Aorta (tissue), 5 donors: ENCODE measurements around the gene CDC42EP4. TPM values are rescaled to one million over a fixed set of nuclear protein-coding genes. Genes with fewer than 3 reads are reported as not detected.

ENCODE experiments used
- ATAC-seq: fragments of 200-7000 bp; cut with Tn5 transposase; one replicate; pipeline ENCODE4 v1.9.1; 2022; ENCODE audit warnings: moderate library complexity; ENCODE audit not compliant: low FRiP score
- DNase-seq, 2 donors: peaks; one replicate each; pipeline ENCODE4 v3.0.0-alpha.2; 2020
- H3K27ac ChIP-seq, 2 donors: one replicate each; pipeline ENCODE4 v1.5.1; 2013; ENCODE audit warnings: low read length in 2 of 2, mild to moderate bottlenecking in 2 of 2, moderate library complexity in 2 of 2, control low read depth in 1 of 2, inconsistent platforms in 1 of 2, low read depth in 1 of 2
- H3K27me3 ChIP-seq, 2 donors: one replicate each; pipeline ENCODE4 v1.6.1; 2013; ENCODE audit warnings: control low read depth in 1 of 2, low read length in 1 of 2, mild to moderate bottlenecking in 1 of 2, moderate library complexity in 1 of 2; ENCODE audit not compliant: insufficient read depth in 2 of 2, control insufficient read depth in 1 of 2
- H3K36me3 ChIP-seq, 2 donors: one replicate each; pipeline ENCODE4 v1.6.1; 2013; ENCODE audit warnings: control low read depth in 1 of 2, low read length in 1 of 2, mild to moderate bottlenecking in 1 of 2; ENCODE audit not compliant: insufficient read depth in 2 of 2, control insufficient read depth in 1 of 2
- H3K4me1 ChIP-seq, 2 donors: one replicate each; pipeline ENCODE4 v1.6.1; 2013; ENCODE audit warnings: low read length in 2 of 2, control low read depth in 1 of 2, mild to moderate bottlenecking in 1 of 2, moderate library complexity in 1 of 2; ENCODE audit not compliant: insufficient read depth in 2 of 2, control insufficient read depth in 1 of 2
- H3K4me3 ChIP-seq, 2 donors: one replicate each; pipeline ENCODE4 v1.5.1; 2013; ENCODE audit warnings: low read length in 2 of 2, control low read depth in 1 of 2, mild to moderate bottlenecking in 1 of 2
- H3K9me3 ChIP-seq: one replicate; pipeline ENCODE4 v1.6.1; 2013; ENCODE audit warnings: mild to moderate bottlenecking, low read length; ENCODE audit not compliant: control insufficient read depth
- WGBS, 2 donors: extraction: QIAGEN DNeasy Blood & Tissue Kit; methylation state at CpG; one replicate each; pipeline ENCODE4 v1.1.7; 2013; 5-methylcytosine and 5-hydroxymethylcytosine counted together
- intact Hi-C, 2 donors: fragments of 100-400 bp; cut with DNase I; formaldehyde crosslinking; loops; one replicate each; pipeline versions ENCODE4 v1.14.2 to v1.15.0; 2022
- polyA plus RNA-seq, 2 donors: library from polyadenylated mRNA; stranded (reverse); fragments of 200-250 nt; gene quantifications; one replicate each; pipeline ENCODE4 v1.2.3, GENCODE V29; 2013
- total RNA-seq, 2 donors: library from RNA; stranded (reverse); fragmentation: NEBNext Ultra II Directional; extraction: Animal tissue kit (Norgen Biotek cat#: 25700); gene quantifications; one replicate each; pipeline ENCODE4 v1.2.1, GENCODE V29; 2021
- donor health status: healthy with polysubstance abuse.
- donor health status: Bipolar disorder and iron deficiency.
- donor health status: DM: no; HTN: no; CAD: no.
- donor health status: DM: no; HTN: no; CAD: no.
- donor health status: DM: yes; HTN: yes; CAD: no.

The CDC42EP4 gene
- total and polyA plus RNA-seq, 4 donors = 23.6 to 73.7 (median 43.3) TPM

- Histone ChIP-seq H3K9me3 (no peaks in the 10 kb centered on the region), H3K27me3 (no peaks in the 10 kb centered on the region), H3K36me3 (no peaks in the 10 kb centered on the region), H3K4me3 (no peak overlapping the region), H3K27ac (no peak overlapping the region), H3K4me1 (no peaks in the 10 kb centered on the region)
- intact Hi-C loops = loop anchor here in 1 of 2 donors (10.0 kb wide), 1 partner anchor 47 kb away; no protein-coding TSS in a partner anchor
- ATAC-seq (no peak), DNase-seq (peak in 1 of 2 donors; percentile 76)
- 68 to 73% methylated on average over 6 of the region's 6 CpGs for WGBS, 2 donors
These were observed 54.3 kb downstream of the CDC42EP4 start for GRCh38 chr17:73257516-73257915.

DNA sequence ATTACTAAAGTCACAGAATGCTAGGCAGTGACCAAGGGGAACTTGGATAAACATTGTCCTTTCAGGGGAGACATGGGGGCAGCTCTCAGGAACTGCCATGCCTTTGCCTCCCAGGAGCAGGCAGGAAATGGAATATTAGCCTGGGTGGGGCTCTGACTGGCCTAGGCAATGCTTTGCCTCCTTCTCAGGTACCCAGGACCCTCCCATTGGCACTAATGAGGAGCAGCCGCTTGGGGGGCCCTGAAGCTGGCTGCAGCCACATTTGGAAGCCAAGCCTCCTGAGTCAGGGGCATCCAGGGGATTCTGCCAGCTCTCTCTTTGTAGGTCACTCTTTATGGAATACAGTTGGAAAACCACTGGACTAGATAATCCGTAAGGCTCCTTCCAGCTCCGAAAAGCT is 55.6 kb downstream of the CDC42EP4 start:
- DNase-seq (no peak), ATAC-seq (no peak)
- Histone ChIP-seq H3K36me3 (no peaks in the 10 kb centered on the region), H3K4me1 (no peaks in the 10 kb centered on the region), H3K27me3 (no peaks in the 10 kb centered on the region), H3K27ac (no peak overlapping the region), H3K9me3 (no peaks in the 10 kb centered on the region), H3K4me3 (no peak overlapping the region)
- WGBS, 2 donors = 94 to 96% methylated on average over 3 of the region's 3 CpGs
- intact Hi-C loops = loop anchor here in 1 of 2 donors (10.0 kb wide), 1 partner anchor 49 kb away; no protein-coding TSS in a partner anchor

DNA sequence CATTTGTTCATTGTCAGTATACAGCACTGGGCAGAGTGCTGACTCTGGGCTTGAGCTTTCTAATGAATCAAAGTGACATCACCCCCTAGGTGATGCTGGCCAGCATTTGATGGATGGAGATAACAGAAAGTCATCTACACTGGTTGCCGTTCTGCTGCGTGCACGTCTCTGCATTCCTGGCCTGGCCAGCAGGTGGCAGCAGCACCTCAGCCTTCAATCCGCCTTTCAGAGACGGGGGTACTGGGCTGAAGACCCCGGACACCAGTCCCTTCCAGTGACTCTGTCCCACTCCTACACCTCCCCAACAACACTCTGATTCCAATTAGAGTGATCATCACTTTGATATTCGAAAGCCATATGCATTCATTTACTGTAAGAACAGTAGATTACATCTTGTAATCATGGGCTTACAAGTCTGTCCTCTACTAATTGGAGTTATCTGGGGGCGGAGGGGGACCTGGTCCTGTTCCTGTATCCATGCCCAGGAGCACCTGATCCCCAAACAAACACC is 56.1 kb downstream of the CDC42EP4 start:
- ATAC-seq = peak; percentile 76
- Histone ChIP-seq H3K36me3 (no peaks in the 10 kb centered on the region), H3K9me3 (no peaks in the 10 kb centered on the region), H3K4me1 (no peaks in the 10 kb centered on the region), H3K27ac (no peak overlapping the region), H3K27me3 (no peaks in the 10 kb centered on the region), H3K4me3 (no peak overlapping the region)
- WGBS, 2 donors = 4 to 5% methylated on average over 8 of the region's 8 CpGs
- peak in 1 of 2 donors; percentile 86 for DNase-seq
- intact Hi-C loops = loop anchor here (1.0 to 10.0 kb wide), 3 partner anchors 49 to 115 kb away; no protein-coding TSS in a partner anchor

GRCh38 chr17:73251871-73252270 is 59.9 kb downstream of the CDC42EP4 start:
- 72 to 82% methylated on average over 8 of the region's 8 CpGs for WGBS, 2 donors
- intact Hi-C loops = loop anchor here in 1 of 2 donors (10.0 kb wide), 1 partner anchor 53 kb away; no protein-coding TSS in a partner anchor
- DNase-seq = no peak

GRCh38 chr17:73250851-73251640 is 60.8 kb downstream of the CDC42EP4 start:
- Histone ChIP-seq H3K27ac (no peak overlapping the region), H3K4me1 (no peaks in the 10 kb centered on the region), H3K9me3 (no peaks in the 10 kb centered on the region), H3K36me3 (no peaks in the 10 kb centered on the region), H3K27me3 (no peaks in the 10 kb centered on the region), H3K4me3 (no peak overlapping the region)
- 70 to 73% methylated on average over 10 of the region's 10 CpGs for WGBS, 2 donors
- intact Hi-C loops = loop anchor here in 1 of 2 donors (10.0 kb wide), 1 partner anchor 54 kb away; no protein-coding TSS in a partner anchor
- ATAC-seq (no peak), DNase-seq (no peak)

More at GRCh38 chr17:73251871-73252270, 59.9 kb downstream of the CDC42EP4 start:
- ATAC-seq = no peak
- H3K4me1 ChIP-seq = no peaks in the 10 kb centered on the region
- H3K36me3 ChIP-seq = no peaks in the 10 kb centered on the region
- no peak overlapping the region for H3K4me3 ChIP-seq
- H3K27ac ChIP-seq = no peak overlapping the region
- H3K27me3 ChIP-seq = no peaks in the 10 kb centered on the region
- H3K9me3 ChIP-seq = no peaks in the 10 kb centered on the region

DNA sequence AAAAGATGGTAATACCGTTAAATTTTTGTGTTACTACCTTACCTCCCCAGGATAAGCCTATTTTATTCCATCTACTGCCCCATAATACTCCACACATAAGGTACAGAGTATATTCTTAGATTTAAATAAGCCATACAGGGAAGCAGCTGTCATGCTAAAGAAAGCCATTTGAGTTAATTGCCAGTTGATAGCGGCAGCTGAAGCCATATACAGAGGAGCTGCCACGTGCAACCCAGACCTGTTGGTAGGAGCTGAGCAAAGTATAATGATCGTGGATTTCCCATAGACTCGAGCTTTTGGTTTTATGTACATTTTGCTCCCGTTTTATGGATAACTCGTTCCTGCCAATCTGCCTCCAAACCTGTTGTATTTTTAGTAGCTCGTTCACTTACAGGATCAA is 62.1 kb downstream of the CDC42EP4 start:
- no peak for ATAC-seq
- WGBS, 2 donors = 80 to 82% methylated on average over 8 of the region's 8 CpGs
- no peaks in the 10 kb centered on the region for H3K9me3 ChIP-seq
- H3K27ac ChIP-seq = no peak overlapping the region
- no peak overlapping the region for H3K4me3 ChIP-seq
- DNase-seq = no peak
- intact Hi-C loops = loop anchor here in 1 of 2 donors (10.0 kb wide), 1 partner anchor 55 kb away; no protein-coding TSS in a partner anchor
- no peaks in the 10 kb centered on the region for H3K36me3 ChIP-seq
- H3K4me1 ChIP-seq = no peaks in the 10 kb centered on the region
- H3K27me3 ChIP-seq = no peaks in the 10 kb centered on the region

- no peak for DNase-seq
- Histone ChIP-seq H3K36me3 (no peaks in the 10 kb centered on the region), H3K27me3 (no peaks in the 10 kb centered on the region), H3K9me3 (no peaks in the 10 kb centered on the region), H3K4me1 (no peaks in the 10 kb centered on the region), H3K4me3 (no peak overlapping the region), H3K27ac (no peak overlapping the region)
- intact Hi-C loops = no loop called here
- WGBS, 2 donors = 84 to 88% methylated on average over 10 of the region's 10 CpGs
- no peak for ATAC-seq
These were observed 63.3 kb downstream of the CDC42EP4 start for GRCh38 chr17:73248532-73248931.

GRCh38 chr17:73247726-73248125 is 64.1 kb downstream of the CDC42EP4 start:
- intact Hi-C loops = no loop called here
- Histone ChIP-seq H3K27ac (no peak overlapping the region), H3K4me1 (no peaks in the 10 kb centered on the region), H3K36me3 (no peaks in the 10 kb centered on the region), H3K27me3 (no peaks in the 10 kb centered on the region), H3K4me3 (no peak overlapping the region), H3K9me3 (no peaks in the 10 kb centered on the region)
- 79 to 93% methylated on average over 2 of the region's 2 CpGs for WGBS, 2 donors
- DNase-seq = no peak
- no peak for ATAC-seq
